HepG2 (cell line): ENCODE measurements around the gene PSMD2. TPM values are rescaled to one million over a fixed set of nuclear protein-coding genes. Genes with fewer than 3 reads are reported as not detected.
A peak's percentile ranks its signal among the peaks of the same experiment; 100 is the strongest.

Source experiments
- ARID3A ChIP-seq: IDR thresholded peaks from 2 replicates; pipeline ENCODE4 v1.6.1; 2012; ENCODE audit warnings: low read depth, low read length, improper control_type of control experiment
- ASH2L ChIP-seq: fragments of 300-600, 200-600 bp; sonication (generic); IDR thresholded peaks from 2 replicates; pipeline ENCODE4 v1.7.0; 2017; ENCODE audit warnings: low read depth, mild to moderate bottlenecking, moderate library complexity, mixed read lengths, low read length; ENCODE audit not compliant: insufficient read length
- DZIP1 ChIP-seq: sonication (generic); formaldehyde crosslinking; IDR thresholded peaks from 2 replicates; pipeline ENCODE4 v1.5.0; 2020; ENCODE audit warnings: mild to moderate bottlenecking, missing genetic modification reagents
- IRX3 ChIP-seq: sonication (generic); formaldehyde crosslinking; IDR thresholded peaks from 2 replicates; pipeline ENCODE4 v1.8.1; 2023; ENCODE audit warnings: mild to moderate bottlenecking, low read depth, missing genetic modification reagents, borderline replicate concordance
- KAT7 ChIP-seq: IDR thresholded peaks from 2 replicates; pipeline ENCODE4 v1.6.1; 2018; ENCODE audit warnings: borderline replicate concordance, missing compliant biosample characterization
- MXD1 ChIP-seq: sonication (generic); formaldehyde crosslinking; IDR thresholded peaks from 2 replicates; pipeline ENCODE4 v1.4.0; 2020; ENCODE audit warnings: mild to moderate bottlenecking, missing genetic modification reagents
- NKX3-1 ChIP-seq: sonication (generic); formaldehyde crosslinking; IDR thresholded peaks from 2 replicates; pipeline ENCODE4 v1.5.0; 2020; ENCODE audit warnings: missing genetic modification reagents
- REST ChIP-seq, 2 experiments: IDR thresholded peaks; 2 replicates each; pipeline ENCODE4 v1.6.1; 2011 to 2012; ENCODE audit warnings: low read length in 2 of 2, borderline replicate concordance in 1 of 2, low read depth in 1 of 2, mild to moderate bottlenecking in 1 of 2, moderate library complexity in 1 of 2
- THAP7 ChIP-seq: sonication (generic); formaldehyde crosslinking; IDR thresholded peaks from 2 replicates; pipeline ENCODE4 v1.8.1; 2023; ENCODE audit warnings: mild to moderate bottlenecking, missing genetic modification reagents
- ZBTB44 ChIP-seq: sonication (generic); formaldehyde crosslinking; IDR thresholded peaks from 2 replicates; pipeline ENCODE4 v1.4.0; 2020; ENCODE audit warnings: missing genetic modification reagents
- ZFP90 ChIP-seq: sonication (generic); formaldehyde crosslinking; IDR thresholded peaks from 2 replicates; pipeline ENCODE4 v1.8.0; 2022; ENCODE audit warnings: missing genetic modification reagents, mild to moderate bottlenecking, inconsistent platforms, borderline replicate concordance
- ZNF30 ChIP-seq: sonication (generic); formaldehyde crosslinking; IDR thresholded peaks from 2 replicates; pipeline ENCODE4 v1.5.0; 2020; ENCODE audit warnings: mild to moderate bottlenecking, missing genetic modification reagents
- ZNF770 ChIP-seq: sonication (generic); formaldehyde crosslinking; IDR thresholded peaks from 2 replicates; pipeline ENCODE4 v1.5.0; 2020; ENCODE audit warnings: mild to moderate bottlenecking, missing genetic modification reagents
- polyA plus RNA-seq, 8 experiments: library from polyadenylated mRNA; depleted of rRNA in 3 of 8; stranded (reverse) in 7 of 8; unstranded in 1 of 8; fragments of >200 nt; fragmentation: Illumina TruSeq in 4 of 8; extraction: Trizol in 4 of 8; gene quantifications; 2 replicates each; pipeline versions ENCODE4 v1.2.1 to v1.2.3, GENCODE V29; 2011 to 2016; ENCODE audit warnings: low read depth in 4 of 8, missing spikeins in 1 of 8, mixed read lengths in 1 of 8; ENCODE audit not compliant: insufficient read depth in 1 of 8
- total RNA-seq, 5 experiments: library from RNA; depleted of rRNA; stranded (reverse); fragments of >200 nt; fragmentation: Illumina TruSeq; extraction: Trizol; gene quantifications; 2 replicates each; pipeline ENCODE4 v1.2.3, GENCODE V29; 2016; ENCODE audit warnings: low read depth in 1 of 5

The PSMD2 gene
- total and polyA plus RNA-seq, 2 of the 13 experiments (the other 11 are each of a cell fraction or from before 2014, with no cell fraction given), result 125 to 200 TPM

GRCh38 chr3:184298759-184299487 lies at the start of gene PSMD2 (continued):
- TF ChIP-seq ZBTB44 (CRISPR knock-in tag), result 0 out of 2 replicates have a peak, but pooled peaks have one; percentile 55
- peak; percentile 63 for TF ChIP-seq ASH2L
- TF ChIP-seq KAT7, result 0 out of 2 replicates have a peak, but pooled peaks have one; percentile 16
- peak; percentile 21; the same call in 1 of the 2 replicates for TF ChIP-seq DZIP1
- TF ChIP-seq MXD1 (CRISPR knock-in tag), result no peak; the same call in 1 of the 2 replicates
- TF ChIP-seq IRX3 (CRISPR knock-in tag), result no peak
- no peak for TF ChIP-seq ZNF30
- TF ChIP-seq REST (IDR thresholded peaks at IDR 0.05; ENCODE audit: borderline replicate concordance in 1 of 2, low read depth in 1 of 2, low read length in 2 of 2), result peak in 1 of 2 experiments; percentile 62; a peak in 2 of 4 replicates
- TF ChIP-seq NKX3-1 (CRISPR knock-in tag), result peak; percentile 65; the same call in 1 of the 2 replicates
- peak; percentile 71; the same call in 1 of the 2 replicates for TF ChIP-seq ZNF770 (CRISPR knock-in tag)
- TF ChIP-seq THAP7, result no peak
- no peak for TF ChIP-seq ARID3A
- TF ChIP-seq ZFP90 (CRISPR knock-in tag), result no peak
